ENCODE data around the gene MTURN.

DNA sequence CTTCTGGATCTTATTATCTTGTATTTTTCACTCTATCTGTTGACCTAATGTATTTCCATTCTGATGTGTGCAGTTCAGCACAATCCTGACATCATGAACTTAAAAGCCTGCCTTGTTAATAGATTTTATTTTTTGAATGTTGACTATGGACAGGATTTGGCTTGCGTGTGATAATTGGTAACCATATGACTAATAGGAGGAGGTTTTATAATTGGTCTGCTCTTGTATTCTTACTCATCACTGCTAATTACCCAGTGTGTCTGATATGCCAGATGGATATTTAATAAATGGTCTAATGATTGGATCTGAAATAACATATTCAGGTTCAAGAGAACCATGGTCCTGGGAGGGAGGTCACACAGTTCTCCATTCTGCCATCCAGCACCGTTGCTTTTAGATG, 45.9 kb downstream of the MTURN start:
- TF ChIP-seq EZH2 (IDR thresholded peaks at IDR 0.05; ENCODE audit: borderline replicate concordance, insufficient read depth, low read depth, low read length, poor library complexity, severe bottlenecking): no peak
- TF ChIP-seq, protein P1, sequence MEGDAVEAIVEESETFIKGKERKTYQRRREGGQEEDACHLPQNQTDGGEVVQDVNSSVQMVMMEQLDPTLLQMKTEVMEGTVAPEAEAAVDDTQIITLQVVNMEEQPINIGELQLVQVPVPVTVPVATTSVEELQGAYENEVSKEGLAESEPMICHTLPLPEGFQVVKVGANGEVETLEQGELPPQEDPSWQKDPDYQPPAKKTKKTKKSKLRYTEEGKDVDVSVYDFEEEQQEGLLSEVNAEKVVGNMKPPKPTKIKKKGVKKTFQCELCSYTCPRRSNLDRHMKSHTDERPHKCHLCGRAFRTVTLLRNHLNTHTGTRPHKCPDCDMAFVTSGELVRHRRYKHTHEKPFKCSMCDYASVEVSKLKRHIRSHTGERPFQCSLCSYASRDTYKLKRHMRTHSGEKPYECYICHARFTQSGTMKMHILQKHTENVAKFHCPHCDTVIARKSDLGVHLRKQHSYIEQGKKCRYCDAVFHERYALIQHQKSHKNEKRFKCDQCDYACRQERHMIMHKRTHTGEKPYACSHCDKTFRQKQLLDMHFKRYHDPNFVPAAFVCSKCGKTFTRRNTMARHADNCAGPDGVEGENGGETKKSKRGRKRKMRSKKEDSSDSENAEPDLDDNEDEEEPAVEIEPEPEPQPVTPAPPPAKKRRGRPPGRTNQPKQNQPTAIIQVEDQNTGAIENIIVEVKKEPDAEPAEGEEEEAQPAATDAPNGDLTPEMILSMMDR (IDR thresholded peaks at IDR 0.05): no peak

Data from B cell (primary cell).